Common myeloid progenitor, CD34-positive (primary cell): Measurements from ENCODE around the gene CTPS1.

Experiments
- CTCF ChIA-PET: fragments of 350-600 bp; sonication (Branson Sonifier 250); formaldehyde crosslinking; loops from one replicate; lab custom pipeline; 2021; ENCODE audit warnings: antibody characterized with exemption; lab: Charles Lee
- POLR2A ChIA-PET: fragments of 350-600 bp; sonication (Branson Sonifier 250); formaldehyde crosslinking; loops from one replicate; lab custom pipeline; 2021; ENCODE audit warnings: antibody characterized with exemption; lab: Charles Lee
- DNase-seq, 3 donors: peaks; one replicate each; pipeline versions ENCODE4 v3.0.0 to v3.0.0-alpha.2; 2013
- H3K27ac ChIP-seq, 2 experiments: 1 replicate in 1 of 2; 2 replicates in 1 of 2; pipeline ENCODE4 v1.7.0; 2013; ENCODE audit warnings: inconsistent platforms in 2 of 2, low read length in 2 of 2, mild to moderate bottlenecking in 2 of 2, low read depth in 1 of 2, moderate library complexity in 1 of 2; ENCODE audit not compliant: severe bottlenecking in 2 of 2, insufficient read depth in 1 of 2, poor library complexity in 1 of 2
- H3K27me3 ChIP-seq, 5 experiments: replicated peaks in 2 of 5; 1 replicate in 3 of 5; 2 replicates in 2 of 5; pipeline versions ENCODE4 v1.6.1 to v1.7.0; 2013; ENCODE audit warnings: low read length in 4 of 5, mild to moderate bottlenecking in 2 of 5, moderate library complexity in 2 of 5, inconsistent platforms in 1 of 5; ENCODE audit not compliant: insufficient read depth in 5 of 5, control insufficient read depth in 4 of 5
- H3K36me3 ChIP-seq, 4 experiments: 1 replicate in 2 of 4; 2 replicates in 2 of 4; pipeline versions ENCODE4 v1.6.1 to v1.7.0; 2013; ENCODE audit warnings: low read length in 3 of 4, control low read depth in 1 of 4, mild to moderate bottlenecking in 1 of 4; ENCODE audit not compliant: control insufficient read depth in 4 of 4, insufficient read depth in 4 of 4
- H3K4me1 ChIP-seq, 4 experiments: 1 replicate in 3 of 4; 2 replicates in 1 of 4; pipeline versions ENCODE4 v1.6.1 to v1.7.1; 2013; ENCODE audit warnings: low read length in 3 of 4, mild to moderate bottlenecking in 3 of 4, control low read depth in 1 of 4, inconsistent platforms in 1 of 4, moderate library complexity in 1 of 4; ENCODE audit not compliant: control insufficient read depth in 4 of 4, insufficient read depth in 4 of 4; ENCODE audit errors: control extremely low read depth in 1 of 4
- H3K4me3 ChIP-seq, 7 experiments: 1 replicate in 4 of 7; 2 replicates in 3 of 7; pipeline versions ENCODE4 v1.5.1 to v1.7.0; 2013; ENCODE audit warnings: mild to moderate bottlenecking in 7 of 7, low read length in 6 of 7, moderate library complexity in 6 of 7, inconsistent platforms in 2 of 7, low read depth in 2 of 7, control low read depth in 1 of 7; ENCODE audit not compliant: insufficient read depth in 4 of 7, control insufficient read depth in 1 of 7; ENCODE audit errors: extremely low read depth in 1 of 7
- H3K9me3 ChIP-seq, 5 experiments: 1 replicate in 4 of 5; 2 replicates in 1 of 5; pipeline versions ENCODE4 v1.6.1 to v1.7.1; 2013; ENCODE audit warnings: low read length in 4 of 5, mild to moderate bottlenecking in 2 of 5, inconsistent platforms in 1 of 5, low read depth in 1 of 5, moderate library complexity in 1 of 5; ENCODE audit not compliant: control insufficient read depth in 4 of 5, insufficient read depth in 2 of 5; ENCODE audit errors: control extremely low read depth in 1 of 5
- WGBS: methylation state at CpG from one replicate; pipeline ENCODE4 v1.1.5; 2013; ENCODE audit not compliant: insufficient coverage; 5-methylcytosine and 5-hydroxymethylcytosine counted together

The CTPS1 gene

DNA sequence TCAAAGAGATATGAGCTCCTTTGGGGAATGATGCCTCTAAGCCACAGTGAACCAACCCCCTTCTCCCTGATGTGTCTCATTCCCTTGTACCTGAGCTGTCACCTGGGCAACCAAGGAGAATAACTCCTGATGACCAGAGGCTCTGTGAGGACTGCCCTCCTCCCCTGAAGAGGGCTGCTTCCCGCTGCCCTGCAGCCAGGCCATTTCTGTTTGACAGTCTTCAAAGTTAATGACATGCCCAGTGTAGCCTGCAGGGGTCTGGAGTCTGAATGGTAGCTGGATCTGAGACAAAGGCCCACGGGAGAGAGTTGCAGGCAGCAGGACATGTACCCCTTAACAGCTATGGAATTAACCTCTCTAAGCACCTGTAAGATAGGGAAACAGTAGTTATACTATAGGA lies 45.5 kb downstream of the CTPS1 start:
- Histone ChIP-seq H3K4me3 (no peak overlapping the region), H3K9me3 (no peaks in the 10 kb centered on the region), H3K27me3 (no peaks in the 10 kb centered on the region), H3K36me3 (peaks cover 12 to 63% (median 42%) of the 10 kb centered on the region in 4 experiments), H3K4me1 (peaks cover 0 to 5% (median 0%) of the 10 kb centered on the region in 4 experiments), H3K27ac (no peak overlapping the region)
- ChIA-PET POLR2A (no interaction called here), CTCF (interaction anchor here (1.2 kb wide), 1 partner anchor 27 kb away, joined by 3 read pairs; no protein-coding TSS in a partner anchor)
- no peak for DNase-seq
- WGBS = 90% methylated on average over 2 of the region's 2 CpGs

DNA sequence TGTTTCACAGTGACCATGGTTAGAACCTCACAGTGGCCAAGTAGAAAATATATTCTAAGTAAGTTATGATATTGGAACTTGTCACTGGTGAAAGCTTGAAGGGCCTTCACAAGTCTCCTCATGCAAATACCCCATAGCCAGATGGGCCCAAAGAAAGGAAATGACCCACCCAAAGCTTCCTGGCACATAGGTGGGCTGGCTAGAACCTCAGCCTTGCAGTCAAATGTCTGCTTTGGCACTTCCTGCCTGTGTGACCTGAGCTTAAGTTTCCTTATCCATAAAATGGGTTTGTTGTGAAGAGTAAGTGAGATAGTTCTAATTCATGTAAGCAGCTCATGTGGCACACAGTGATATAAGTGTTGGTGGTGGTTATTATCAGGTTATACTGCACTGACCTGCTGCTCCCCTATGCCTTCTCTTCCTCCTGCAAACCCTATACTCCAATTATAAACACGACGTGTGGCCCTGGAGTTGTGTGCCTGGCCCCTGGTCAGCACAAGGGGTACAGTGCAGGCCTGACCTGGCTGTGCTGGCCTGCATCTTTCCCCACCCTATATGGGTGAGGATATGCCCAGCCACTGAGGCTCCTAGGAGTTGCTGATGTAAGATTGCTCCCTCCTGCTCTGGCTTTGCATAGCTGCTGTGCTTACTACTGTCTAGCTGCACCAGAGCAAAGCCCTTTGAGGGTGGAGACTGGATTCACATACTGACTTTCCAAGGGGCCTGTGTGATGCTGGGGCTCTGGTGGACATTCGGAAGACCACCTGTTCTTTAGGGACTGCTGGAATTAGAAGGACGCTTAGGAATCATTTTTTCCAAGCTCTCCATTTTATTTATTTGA lies 46.7 kb downstream of the CTPS1 start:
- Histone ChIP-seq H3K27ac (no peak overlapping the region), H3K4me1 (peaks cover 0 to 5% (median 0%) of the 10 kb centered on the region in 4 experiments), H3K27me3 (no peaks in the 10 kb centered on the region), H3K9me3 (no peaks in the 10 kb centered on the region), H3K4me3 (no peak overlapping the region), H3K36me3 (peaks cover 16 to 74% (median 48%) of the 10 kb centered on the region in 4 experiments)
- ChIA-PET CTCF (no interaction called here), POLR2A (no interaction called here)
- DNase-seq = no peak
- WGBS = 97% methylated on average over 4 of the region's 4 CpGs

DNA sequence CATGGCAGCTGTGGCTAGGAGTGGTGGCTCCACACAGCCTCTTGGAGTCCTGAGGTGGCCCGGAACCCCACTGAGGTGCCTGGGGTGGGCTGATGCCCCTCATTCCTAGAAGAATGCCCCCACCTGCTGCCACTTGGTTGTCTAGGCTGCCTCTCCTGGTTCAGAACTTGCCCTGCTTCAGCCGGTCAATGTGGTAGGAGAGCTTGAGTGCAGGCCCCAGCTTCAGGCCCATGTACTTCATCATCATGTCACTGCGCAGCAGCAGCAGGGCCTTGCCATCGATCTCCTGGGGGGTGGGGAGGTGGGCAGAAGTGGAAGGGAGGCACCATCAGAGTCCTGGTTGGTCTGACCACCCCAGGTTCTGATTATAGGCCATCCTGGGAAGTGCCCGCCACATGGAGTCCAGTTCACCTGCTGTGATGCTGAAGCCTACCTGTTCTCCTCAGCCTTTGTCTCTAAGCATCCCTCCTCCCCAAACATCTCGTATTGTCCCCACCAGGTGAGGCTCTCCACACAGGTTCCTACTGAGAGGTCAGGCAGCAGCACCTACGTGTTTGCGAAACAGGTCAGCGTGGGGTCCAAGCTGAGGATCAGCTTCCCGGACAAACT lies 48.6 kb downstream of the CTPS1 start:
- Histone ChIP-seq H3K4me1 (no peaks in the 10 kb centered on the region), H3K4me3 (no peak overlapping the region)

DNA sequence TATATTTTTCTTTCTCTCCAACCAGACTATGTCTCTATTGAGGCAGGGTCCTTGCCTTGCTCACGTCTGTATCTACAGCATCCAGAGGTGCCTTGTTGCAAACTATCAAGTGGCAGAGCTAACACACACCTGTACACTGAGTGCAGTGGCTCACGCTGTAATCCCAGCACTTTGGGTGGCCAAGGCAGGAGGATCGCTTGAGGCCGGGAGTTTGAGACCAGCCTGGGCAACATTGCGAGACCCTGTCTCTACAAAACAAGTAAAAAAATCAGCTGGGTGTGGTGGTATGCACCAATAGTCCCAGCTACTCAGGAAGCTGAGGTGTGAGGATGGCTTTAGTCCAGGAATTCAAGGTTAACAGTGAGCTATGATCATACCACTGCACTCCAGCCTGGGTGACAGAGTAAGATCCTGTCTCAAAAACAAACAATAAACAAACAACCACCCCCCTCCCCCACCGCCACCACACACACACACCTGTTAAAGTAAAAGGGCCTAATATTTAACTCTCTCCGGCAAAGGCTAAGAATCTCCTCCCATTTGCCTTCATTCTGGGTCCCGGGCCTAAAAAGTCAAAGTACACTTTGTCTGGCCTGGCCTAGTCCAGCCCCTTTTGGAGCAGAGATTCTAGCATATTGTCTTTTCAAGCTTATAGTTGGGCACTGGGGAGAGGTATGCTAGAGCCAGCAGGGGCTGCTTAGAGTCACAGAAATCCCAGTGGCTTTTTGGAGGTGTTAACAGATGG lies 51.5 kb downstream of the CTPS1 start:
- DNase-seq = no peak
- Histone ChIP-seq H3K4me3 (no peak overlapping the region), H3K4me1 (no peaks in the 10 kb centered on the region), H3K27me3 (no peaks in the 10 kb centered on the region), H3K27ac (no peak overlapping the region), H3K36me3 (peaks cover 28 to 90% (median 63%) of the 10 kb centered on the region in 4 experiments), H3K9me3 (no peaks in the 10 kb centered on the region)
- POLR2A ChIA-PET = no interaction called here
- WGBS = 98% methylated on average over 8 of the region's 8 CpGs
- CTCF ChIA-PET = no interaction called here

More for the DNA sequence above, 48.6 kb downstream of the CTPS1 start:
- H3K36me3 ChIP-seq = peaks cover 22 to 82% (median 53%) of the 10 kb centered on the region in 4 experiments
- CTCF ChIA-PET = no interaction called here
- H3K27me3 ChIP-seq = no peaks in the 10 kb centered on the region
- no peak for DNase-seq
- POLR2A ChIA-PET = no interaction called here
- H3K27ac ChIP-seq = no peak overlapping the region
- 94% methylated on average over 8 of the region's 10 CpGs for WGBS
- no peaks in the 10 kb centered on the region for H3K9me3 ChIP-seq

DNA sequence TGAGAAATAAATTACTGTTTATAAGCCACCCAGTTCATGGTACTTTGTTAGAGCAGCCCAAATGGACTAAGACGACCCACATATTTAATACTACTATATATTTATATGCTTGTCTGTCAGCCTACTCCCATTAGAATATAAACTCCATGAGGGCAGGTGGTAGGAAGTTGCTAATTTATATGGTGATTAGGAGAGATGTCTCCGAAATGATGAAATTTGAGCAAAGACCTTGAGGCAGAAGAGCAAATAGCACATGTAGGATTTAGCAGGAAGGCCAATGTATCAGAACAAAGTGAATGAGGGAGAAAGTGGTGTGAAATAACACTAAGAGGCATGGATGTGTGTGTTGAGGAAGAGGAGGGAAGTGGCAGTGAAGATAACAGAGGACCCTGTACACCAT lies 52.7 kb downstream of the CTPS1 start:
- no peaks in the 10 kb centered on the region for H3K4me1 ChIP-seq
- H3K4me3 ChIP-seq = no peak overlapping the region
- CTCF ChIA-PET = no interaction called here
- no peak overlapping the region for H3K27ac ChIP-seq
- no peaks in the 10 kb centered on the region for H3K9me3 ChIP-seq
- WGBS = no CpG with 5 or more reads among the region's 2 CpGs
- no peaks in the 10 kb centered on the region for H3K27me3 ChIP-seq
- no peak for DNase-seq
- POLR2A ChIA-PET = no interaction called here
- peaks cover 37 to 92% (median 65%) of the 10 kb centered on the region in 4 experiments for H3K36me3 ChIP-seq

DNA sequence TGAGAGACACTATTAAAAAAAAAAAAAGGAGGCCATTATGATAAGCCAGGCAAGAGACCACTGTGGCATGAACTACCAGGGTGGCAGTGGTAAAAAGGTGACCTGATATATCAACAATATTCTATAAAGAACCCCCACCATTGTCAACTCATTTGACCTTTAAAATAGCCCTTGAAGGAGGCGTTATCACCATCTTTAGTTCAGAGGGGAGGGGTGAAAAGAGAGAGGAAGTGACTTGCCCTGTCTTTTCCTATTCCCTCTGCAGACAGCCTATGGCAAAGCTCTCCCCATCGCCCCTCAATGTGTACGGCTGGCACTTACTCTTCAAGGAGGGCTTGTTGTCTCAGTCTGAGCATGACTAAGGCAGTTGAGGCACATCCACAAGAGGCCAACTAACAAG lies 53.8 kb downstream of the CTPS1 start:
- Histone ChIP-seq H3K27me3 (no peaks in the 10 kb centered on the region), H3K27ac (no peak overlapping the region), H3K4me3 (no peak overlapping the region), H3K36me3 (peaks cover 41 to 92% (median 67%) of the 10 kb centered on the region in 4 experiments), H3K4me1 (no peaks in the 10 kb centered on the region), H3K9me3 (no peaks in the 10 kb centered on the region)
- no peak for DNase-seq
- ChIA-PET CTCF (no interaction called here), POLR2A (no interaction called here)
- WGBS = 100% methylated on average over 2 of the region's 3 CpGs
